Astrocyte (in vitro differentiated cells and primary cell): ENCODE measurements around the gene BMS1. TPM values are rescaled to one million over a fixed set of nuclear protein-coding genes. Genes with fewer than 3 reads are reported as not detected.

Experiments used
- DNase-seq: peaks from one replicate; pipeline ENCODE4 v3.0.0-alpha.2; 2010; ENCODE audit warnings: low read depth
- FAIRE-seq: peaks from 2 replicates; lab custom pipeline; 2011; peaks lifted over from hg19 to GRCh38; lab: Jason Lieb, UNC
- H2AFZ ChIP-seq: 2 replicates; pipeline ENCODE4 v1.6.0; 2012; ENCODE audit warnings: low read depth, low read length, inconsistent platforms
- H3K27ac ChIP-seq: 2 replicates; pipeline ENCODE4 v1.5.1; 2011; ENCODE audit warnings: low read depth, low read length, inconsistent platforms
- H3K27me3 ChIP-seq: 2 replicates; pipeline ENCODE4 v1.6.0; 2011; ENCODE audit warnings: low read length, inconsistent platforms; ENCODE audit not compliant: insufficient read depth
- H3K36me3 ChIP-seq: 2 replicates; pipeline ENCODE4 v1.5.1; 2011; ENCODE audit warnings: low read length, inconsistent platforms; ENCODE audit not compliant: insufficient read depth
- H3K4me1 ChIP-seq: 2 replicates; pipeline ENCODE4 v1.5.1; 2011; ENCODE audit warnings: low read length, inconsistent platforms; ENCODE audit not compliant: insufficient read depth
- H3K4me2 ChIP-seq: 2 replicates; pipeline ENCODE4 v1.6.0; 2012; ENCODE audit warnings: low read length, inconsistent platforms
- H3K4me3 ChIP-seq: 2 replicates; pipeline ENCODE4 v1.5.1; 2011; ENCODE audit warnings: low read depth, mild to moderate bottlenecking, low read length, inconsistent platforms; ENCODE audit not compliant: insufficient read depth
- H3K79me2 ChIP-seq: 2 replicates; pipeline ENCODE4 v1.6.0; 2012; ENCODE audit warnings: mild to moderate bottlenecking, low read length, inconsistent platforms; ENCODE audit not compliant: insufficient read depth
- H3K9ac ChIP-seq: 2 replicates; pipeline ENCODE4 v1.6.0; 2012; ENCODE audit warnings: mild to moderate bottlenecking, low read length, inconsistent platforms
- H3K9me3 ChIP-seq: 2 replicates; pipeline ENCODE4 v1.5.1; 2012; ENCODE audit warnings: low read depth, mild to moderate bottlenecking, low read length, inconsistent platforms; ENCODE audit not compliant: insufficient read depth
- H4K20me1 ChIP-seq: 2 replicates; pipeline ENCODE4 v1.6.0; 2012; ENCODE audit warnings: low read length, inconsistent platforms; ENCODE audit not compliant: insufficient read depth
- H3K27ac Mint-ChIP-seq: one replicate; pipeline ENCODE4 v1.8.0; 2021; ENCODE audit warnings: mild to moderate bottlenecking, mixed read lengths; ENCODE audit not compliant: unreplicated experiment
- H3K27me3 Mint-ChIP-seq: one replicate; pipeline ENCODE4 v1.8.0; 2021; ENCODE audit warnings: low read depth, mixed read lengths; ENCODE audit not compliant: unreplicated experiment
- H3K36me3 Mint-ChIP-seq: one replicate; pipeline ENCODE4 v1.8.0; 2021; ENCODE audit warnings: low read depth, mixed read lengths; ENCODE audit not compliant: unreplicated experiment
- H3K4me1 Mint-ChIP-seq: one replicate; pipeline ENCODE4 v1.8.0; 2021; ENCODE audit warnings: low read depth, mixed read lengths; ENCODE audit not compliant: unreplicated experiment
- H3K4me3 Mint-ChIP-seq: one replicate; pipeline ENCODE4 v1.8.0; 2021; ENCODE audit warnings: mild to moderate bottlenecking, moderate library complexity, mixed read lengths; ENCODE audit not compliant: unreplicated experiment
- H3K9me3 Mint-ChIP-seq: one replicate; pipeline ENCODE4 v1.8.0; 2021; ENCODE audit warnings: mild to moderate bottlenecking, mixed read lengths; ENCODE audit not compliant: unreplicated experiment
- CTCF ChIP-seq: IDR thresholded peaks from 2 replicates; pipeline ENCODE4 v1.5.1; 2011; ENCODE audit warnings: low read depth, mild to moderate bottlenecking, inconsistent platforms, low read length, moderate library complexity; ENCODE audit not compliant: insufficient read depth
- EZH2 ChIP-seq: IDR thresholded peaks from 2 replicates; pipeline ENCODE4 v1.6.1; 2012; ENCODE audit warnings: mild to moderate bottlenecking, low read length, inconsistent platforms; ENCODE audit not compliant: insufficient read depth
- total RNA-seq: library from RNA; stranded (reverse); gene quantifications from 2 replicates; pipeline ENCODE4 v1.2.1, GENCODE V29; 2021

Gene BMS1
- total RNA-seq, 1 donor from 2014 or later: 26.3 TPM

- no peak overlapping the region for H3K9ac ChIP-seq
- no peak overlapping the region for H3K4me3 ChIP-seq
- H3K4me2 ChIP-seq: no peak overlapping the region
- Mint-ChIP-seq H3K36me3 (no peaks in the 10 kb centered on the region), H3K4me1 (no peaks in the 10 kb centered on the region), H3K9me3 (peaks cover 11% of the 10 kb centered on the region), H3K27ac (no peak overlapping the region), H3K4me3 (no peak overlapping the region), H3K27me3 (peaks cover 8% of the 10 kb centered on the region)
- H3K27ac ChIP-seq: no peak overlapping the region
- H3K9me3 ChIP-seq: no peaks in the 10 kb centered on the region
- H3K79me2 ChIP-seq: no peaks in the 10 kb centered on the region
- FAIRE-seq: no peak
- H3K27me3 ChIP-seq: no peaks in the 10 kb centered on the region
- no peaks in the 10 kb centered on the region for H3K36me3 ChIP-seq
- DNase-seq: no peak
- no peak for TF ChIP-seq CTCF
- no peak for TF ChIP-seq EZH2
- no peak overlapping the region for H2AFZ ChIP-seq
- H4K20me1 ChIP-seq: no peaks in the 10 kb centered on the region
- no peaks in the 10 kb centered on the region for H3K4me1 ChIP-seq
Measured at GRCh38 chr10:42882597-42882996, 100.0 kb downstream of the BMS1 start.

Other genes with a start within 250 kb of the BMS1 start
- gene ZNF33B, start 144.2 kb upstream of the BMS1 start, total RNA-seq: 6.7 and 10.1 TPM in 2 replicates